Heart left ventricle (tissue), 16 donors: ENCODE data around the gene PINK1. TPM values are rescaled to one million over a fixed set of nuclear protein-coding genes. Genes with fewer than 3 reads are reported as not detected.

ENCODE experiments used
- ATAC-seq, 4 donors: fragments of 200-7000 bp; cut with Tn5 transposase; one replicate each; pipeline ENCODE4 v1.9.1; 2020 to 2022; ENCODE audit warnings: moderate library complexity in 4 of 4, mild to moderate bottlenecking in 3 of 4, moderate number of reproducible peaks in 1 of 4
- DNase-seq, 5 donors: peaks; one replicate each; pipeline ENCODE4 v3.0.0-alpha.2; 2020
- H3K27ac ChIP-seq, 12 donors: fragments of 200-600 bp; sonication (generic) in 4 of 12; one replicate each; pipeline versions ENCODE4 v1.5.0 to v1.8.0; 2016 to 2022; ENCODE audit warnings: mild to moderate bottlenecking in 2 of 12
- H3K27me3 ChIP-seq, 9 donors: fragments of 200-600 bp; sonication (generic) in 2 of 9; one replicate each; pipeline versions ENCODE4 v1.5.1 to v1.8.0; 2016 to 2022; ENCODE audit warnings: mild to moderate bottlenecking in 3 of 9
- H3K36me3 ChIP-seq, 9 donors: fragments of 200-600 bp; sonication (generic) in 2 of 9; one replicate each; pipeline versions ENCODE4 v1.5.0 to v1.8.0; 2018 to 2022; ENCODE audit warnings: mild to moderate bottlenecking in 2 of 9
- H3K4me1 ChIP-seq, 12 donors: fragments of 200-600 bp; sonication (generic) in 4 of 12; one replicate each; pipeline versions ENCODE4 v1.5.0 to v1.8.0; 2016 to 2022; ENCODE audit warnings: mild to moderate bottlenecking in 3 of 12
- H3K4me3 ChIP-seq, 12 donors: fragments of 200-600 bp; sonication (generic) in 4 of 12; one replicate each; pipeline versions ENCODE4 v1.5.0 to v1.8.0; 2017 to 2022; ENCODE audit warnings: mild to moderate bottlenecking in 9 of 12, moderate library complexity in 4 of 12
- H3K9me3 ChIP-seq, 12 donors: fragments of 200-600 bp; sonication (generic) in 4 of 12; one replicate each; pipeline versions ENCODE4 v1.5.0 to v1.8.0; 2016 to 2022; ENCODE audit warnings: mild to moderate bottlenecking in 1 of 12
- POLR2A ChIP-seq, 2 donors: fragments of 450-650 bp; IDR thresholded peaks; one replicate each; pipeline ENCODE4 v1.6.1; 2017; ENCODE audit warnings: antibody characterized with exemption in 2 of 2, mild to moderate bottlenecking in 2 of 2, moderate library complexity in 2 of 2
- WGBS, 4 donors: extraction: QIAGEN DNeasy Blood & Tissue Kit in 2 of 4; methylation state at CpG; one replicate each; pipeline versions ENCODE4 v1.1.5 to v1.1.7; 2013 to 2018; 5-methylcytosine and 5-hydroxymethylcytosine counted together
- intact Hi-C, 10 donors: fragments of 100-400 bp; cut with DNase I; formaldehyde crosslinking; loops; one replicate each; pipeline versions ENCODE4 v1.11.1 to v1.14.2; 2022
- polyA plus RNA-seq, 2 donors: library from polyadenylated mRNA; stranded (reverse); fragments of 200-250 nt; gene quantifications; one replicate each; pipeline ENCODE4 v1.2.3, GENCODE V29; 2013
- total RNA-seq, 9 donors: library from RNA; depleted of rRNA in 2 of 9; stranded (reverse); fragments of >200 nt in 2 of 9; fragmentation: NEBNext Ultra II Directional in 3 of 9; extraction: Animal tissue kit (Norgen Biotek cat#: 25700) in 3 of 9; gene quantifications; one replicate each; pipeline versions ENCODE4 v1.1.0 to v1.2.4, GENCODE V29; 2016 to 2023
- TF ChIP-seq, protein P1 (sequence below), 12 donors: fragments of 200-600 bp; sonication (generic) in 4 of 12; IDR thresholded peaks; one replicate each; pipeline versions ENCODE4 v1.5.0 to v1.8.0; 2018 to 2022; ENCODE audit warnings: antibody characterized with exemption in 12 of 12, mild to moderate bottlenecking in 5 of 12
- donor health status: ischemic (EF 13 %, LVEDD 7.1; RV severe dilation, severe dysfunction).
- donor health status: healthy with polysubstance abuse.
- donor health status: DM: no; HTN: yes; CAD: no.
- donor health status: DM: no; HTN: no; CAD: no.
- donor health status: ischemic (EF 25% LVEDD 6.9; RV normal size, moderate dysfunction).
- donor health status: ischemic (EF 25% LVEDD 5.7; RV mildly dilated, moderate dysfunction).
- donor health status: healthy.
- donor health status: DM: yes; HTN: yes; CAD: no.
- donor health status: ischemic (EF 35%, LVEDD 5.7; RV mildly dilated, moderate dysfunction).
- donor health status: nonischemic (EF 11% LVEDD 7.7; RV severe dilation, severe dysfunction).
- donor health status: DM: yes; HTN: yes; CAD: no.
- donor health status: PGD.
- donor health status: ischemic (EF 29% LVEDD 5.4; RV normal size, mild dysfunction).
- donor health status: nonischemic (EF 23%, LVEDD 6.1; RV moderate dilation, normal function).

PINK1 gene
- total and polyA plus RNA-seq, 11 donors, result 147 to 418 (median 258) TPM

DNA sequence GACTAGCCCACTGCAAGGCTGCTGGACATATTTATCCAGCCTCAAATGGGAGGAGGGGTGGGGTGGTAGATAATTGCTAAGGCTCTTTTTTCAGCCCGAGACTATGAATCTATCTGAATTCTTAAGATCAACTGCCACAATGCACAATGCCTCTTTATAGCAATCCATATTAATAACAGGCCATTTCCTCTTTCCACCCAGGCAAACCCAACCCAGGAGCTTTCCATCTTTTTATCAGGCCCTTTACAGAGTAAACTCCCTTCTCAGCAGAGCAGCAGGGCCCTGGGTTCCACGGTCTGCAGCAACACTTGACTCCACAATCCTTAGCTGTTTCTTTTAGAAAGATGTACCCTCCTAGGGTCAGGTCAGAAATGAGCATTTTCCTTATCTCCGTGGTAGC is 27.1 kb downstream of the PINK1 start:
- H3K36me3 ChIP-seq, result peaks cover 0 to 43% (median 26%) of the 10 kb centered on the region in 9 donors

DNA sequence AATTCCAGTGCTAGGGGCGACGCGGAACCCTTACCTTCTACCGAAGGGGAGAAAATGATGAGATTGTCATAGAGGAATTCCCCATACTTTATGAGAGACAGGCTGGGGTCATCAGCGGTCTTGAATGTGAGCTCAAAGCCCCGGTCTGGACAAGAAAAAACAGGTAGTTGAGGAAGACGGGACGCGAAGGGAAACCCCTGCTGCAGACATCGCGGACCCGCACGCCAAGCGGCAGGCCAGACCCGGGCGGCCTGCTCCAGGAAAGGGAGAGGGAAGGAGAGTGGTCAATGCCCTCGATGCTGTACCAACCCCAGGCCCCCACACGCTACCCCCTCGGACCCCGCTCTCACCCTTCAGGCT is 27.6 kb downstream of the PINK1 start:
- H3K27ac ChIP-seq, result peak overlapping the region; percentile 41 to 96 (median 89)
- ATAC-seq (peak in 2 of 4 donors; percentile 0 to 1), DNase-seq (no peak)
- peaks cover 4 to 57% (median 37%) of the 10 kb centered on the region in 12 donors for H3K4me1 ChIP-seq
- H3K4me3 ChIP-seq, result peak overlapping the region; percentile 78 to 100 (median 88)
- intact Hi-C loops, result loop anchor here in 1 of 10 donors (1.0 kb wide), 1 partner anchor 27 kb away; no protein-coding TSS in a partner anchor
- no peaks in the 10 kb centered on the region for H3K27me3 ChIP-seq
- no peaks in the 10 kb centered on the region for H3K9me3 ChIP-seq
- 0 to 1% (median 0%) methylated on average over 17 to 20 of the region's 20 CpGs for WGBS, 4 donors
- TF ChIP-seq, protein P1, sequence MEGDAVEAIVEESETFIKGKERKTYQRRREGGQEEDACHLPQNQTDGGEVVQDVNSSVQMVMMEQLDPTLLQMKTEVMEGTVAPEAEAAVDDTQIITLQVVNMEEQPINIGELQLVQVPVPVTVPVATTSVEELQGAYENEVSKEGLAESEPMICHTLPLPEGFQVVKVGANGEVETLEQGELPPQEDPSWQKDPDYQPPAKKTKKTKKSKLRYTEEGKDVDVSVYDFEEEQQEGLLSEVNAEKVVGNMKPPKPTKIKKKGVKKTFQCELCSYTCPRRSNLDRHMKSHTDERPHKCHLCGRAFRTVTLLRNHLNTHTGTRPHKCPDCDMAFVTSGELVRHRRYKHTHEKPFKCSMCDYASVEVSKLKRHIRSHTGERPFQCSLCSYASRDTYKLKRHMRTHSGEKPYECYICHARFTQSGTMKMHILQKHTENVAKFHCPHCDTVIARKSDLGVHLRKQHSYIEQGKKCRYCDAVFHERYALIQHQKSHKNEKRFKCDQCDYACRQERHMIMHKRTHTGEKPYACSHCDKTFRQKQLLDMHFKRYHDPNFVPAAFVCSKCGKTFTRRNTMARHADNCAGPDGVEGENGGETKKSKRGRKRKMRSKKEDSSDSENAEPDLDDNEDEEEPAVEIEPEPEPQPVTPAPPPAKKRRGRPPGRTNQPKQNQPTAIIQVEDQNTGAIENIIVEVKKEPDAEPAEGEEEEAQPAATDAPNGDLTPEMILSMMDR (IDR thresholded peaks at IDR 0.05), result no peak
- no peak for TF ChIP-seq POLR2A (IDR thresholded peaks at IDR 0.05)
- peaks cover 0 to 39% (median 21%) of the 10 kb centered on the region in 9 donors for H3K36me3 ChIP-seq

More for the DNA sequence above, 27.1 kb downstream of the PINK1 start:
- WGBS, 4 donors, result 15 to 22% (median 16%) methylated on average over 3 of the region's 3 CpGs
- TF ChIP-seq, protein P1 (IDR thresholded peaks at IDR 0.05), result no peak
- TF ChIP-seq POLR2A (IDR thresholded peaks at IDR 0.05), result no peak
- Histone ChIP-seq H3K27ac (peak overlapping the region in 7 of 12 donors; percentile 88 to 96 (median 90)), H3K9me3 (no peaks in the 10 kb centered on the region), H3K4me3 (peak overlapping the region; percentile 78 to 100 (median 88)), H3K4me1 (peaks cover 4 to 53% (median 36%) of the 10 kb centered on the region in 12 donors), H3K27me3 (no peaks in the 10 kb centered on the region)
- DNase-seq (peak in 1 of 5 donors; percentile 1), ATAC-seq (no peak)
- intact Hi-C loops, result no loop called here

DNA sequence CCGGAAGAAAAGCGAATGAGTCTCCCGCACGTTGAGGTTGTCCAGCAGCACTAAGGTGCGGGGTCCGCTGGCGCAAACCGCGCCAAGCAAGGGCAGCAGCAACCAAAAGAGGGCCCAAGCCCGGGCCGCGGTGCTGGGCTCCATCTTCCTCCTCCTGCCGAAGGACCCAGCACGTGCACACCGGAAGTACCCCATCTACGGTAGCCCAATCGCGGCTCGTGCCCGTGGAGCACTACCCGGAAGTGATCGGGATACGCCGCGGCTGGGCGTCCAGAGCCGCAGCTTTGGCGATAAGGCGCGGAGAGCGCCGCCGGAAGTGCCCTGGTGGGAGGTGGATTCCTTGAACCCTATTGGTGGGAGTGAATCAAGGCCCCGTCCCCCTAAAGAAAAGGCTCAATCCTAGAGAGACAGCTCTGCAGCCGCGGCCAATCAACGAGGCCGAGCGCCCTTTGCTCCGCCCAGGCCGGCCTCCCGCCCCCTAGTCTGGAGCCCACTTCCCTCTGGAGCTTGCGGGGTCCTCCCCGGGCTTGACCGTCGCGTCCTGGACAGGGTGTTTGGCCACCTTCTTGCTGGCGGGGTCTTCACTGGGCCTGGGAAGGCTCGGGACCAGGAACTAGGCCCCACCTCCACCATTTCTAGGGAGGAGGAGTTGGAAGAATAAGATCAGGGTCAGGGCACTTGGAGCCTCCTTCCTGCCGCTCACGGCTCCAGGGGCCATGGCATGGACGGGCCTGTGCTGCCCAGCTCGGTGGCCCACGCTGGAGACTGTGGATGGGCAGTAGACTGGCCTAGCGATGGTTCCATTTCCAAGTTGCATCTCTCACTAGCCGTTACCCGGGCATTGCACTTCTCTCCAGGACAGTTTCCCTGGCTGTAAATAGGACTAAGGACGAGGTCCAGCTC is 28.2 kb downstream of the PINK1 start, which contains the start of gene DDOST:
Gene DDOST (minus strand): TSS at position 163 of the 903 bp plus-strand sequence. CDS start 19 bp downstream, at position 144.
- Histone ChIP-seq H3K27ac (peak within 1 kb of the TSS; percentile 41 to 97 (median 90)), H3K9me3 (no peaks in the 10 kb centered on the region), H3K27me3 (no peaks in the 10 kb centered on the region), H3K4me3 (peak within 1 kb of the TSS; percentile 78 to 100 (median 88)), H3K4me1 (peaks cover 4 to 52% (median 37%) of the 10 kb centered on the region in 12 donors), H3K36me3 (peaks cover 0 to 32% (median 15%) of the 10 kb centered on the region in 9 donors)
- DNase-seq, result peak; percentile 95 to 99 (median 97)
- intact Hi-C loops, result loop anchor here in 1 of 10 donors (1.0 kb wide), 1 partner anchor 27 kb away; no protein-coding TSS in a partner anchor
- TF ChIP-seq, protein P1 (IDR thresholded peaks at IDR 0.05), result peak in 11 of 12 donors; percentile 18 to 74 (median 47)
- peak in 1 of 2 donors; percentile 66 for TF ChIP-seq POLR2A (IDR thresholded peaks at IDR 0.05)
- ATAC-seq, result peak; percentile 95 to 97 (median 96)
- WGBS, 4 donors, result 0 to 4% (median 2%) methylated on average over 32 to 58 of the region's 58 CpGs

DNA sequence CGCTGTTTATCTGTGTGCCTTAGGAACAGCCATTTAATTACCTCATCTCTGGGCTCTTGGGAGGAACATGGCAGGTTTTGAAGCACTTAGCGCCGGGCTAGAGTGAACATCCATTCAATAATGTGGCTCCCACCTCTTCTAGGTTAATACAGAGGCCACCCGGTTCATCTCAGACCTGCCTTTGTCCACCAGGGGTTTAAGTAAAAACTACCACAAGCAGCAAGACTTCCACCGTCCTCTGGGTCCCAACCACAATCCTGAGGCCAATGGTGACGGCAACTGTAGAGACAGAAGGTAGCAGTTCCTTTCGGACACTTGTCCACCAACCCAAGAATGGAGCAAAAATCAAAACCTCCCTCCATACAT is 28.8 kb downstream of the PINK1 start:
- peaks cover 0 to 26% (median 10%) of the 10 kb centered on the region in 9 donors for H3K36me3 ChIP-seq
- no peak for ATAC-seq
- 50 to 62% (median 55%) methylated on average over 7 of the region's 7 CpGs for WGBS, 4 donors
- TF ChIP-seq, protein P1 (IDR thresholded peaks at IDR 0.05), result no peak
- TF ChIP-seq POLR2A (IDR thresholded peaks at IDR 0.05), result no peak
- no peaks in the 10 kb centered on the region for H3K27me3 ChIP-seq
- H3K9me3 ChIP-seq, result no peaks in the 10 kb centered on the region
- peak overlapping the region; percentile 37 to 97 (median 90) for H3K27ac ChIP-seq
- DNase-seq, result no peak
- H3K4me1 ChIP-seq, result peaks cover 4 to 53% (median 35%) of the 10 kb centered on the region in 12 donors
- H3K4me3 ChIP-seq, result peak overlapping the region; percentile 38 to 100 (median 84)
- intact Hi-C loops, result no loop called here
